Measurements from ENCODE around the gene PHTF2.
"Not testable (repeated sequence)": the region's sequence is repeated elsewhere in the genome, so short reads cannot be mapped to it uniquely, and the experiment has no call there.

Gene PHTF2

DNA sequence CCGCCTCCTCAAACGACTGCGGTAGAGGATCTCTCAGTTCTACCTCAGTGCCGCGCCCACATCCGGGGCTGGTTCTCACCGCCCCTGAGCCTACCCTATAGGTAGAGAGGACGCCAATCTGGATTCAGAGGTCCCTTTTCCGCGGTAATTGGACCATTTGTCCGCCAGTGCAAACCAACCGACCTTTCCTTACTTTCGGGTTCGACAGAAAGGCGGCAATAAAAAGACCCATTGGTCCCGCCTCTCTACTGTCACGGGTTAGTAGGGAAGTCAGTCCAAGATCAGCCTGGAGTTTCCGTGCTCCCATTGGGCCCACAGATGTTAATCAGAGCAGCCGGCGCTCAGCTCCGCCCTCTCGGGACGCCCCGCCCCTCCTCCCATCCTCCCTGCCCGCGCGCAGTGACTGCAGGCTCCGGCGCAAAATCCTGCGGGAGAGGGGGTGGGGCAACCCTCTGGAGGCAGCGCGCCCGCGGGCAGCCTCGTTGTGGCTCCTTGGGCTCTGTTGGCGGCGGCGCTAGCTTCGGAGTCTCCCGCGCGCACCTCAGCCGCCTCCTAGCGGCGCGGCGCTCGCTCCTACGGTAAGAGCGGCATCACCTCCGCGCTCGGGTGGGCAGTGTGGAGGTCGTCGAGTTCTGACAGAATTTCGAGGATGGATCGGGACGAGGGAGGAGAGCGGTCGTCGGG lies at the start of gene PHTF2, which contains the start of gene TMEM60:
Gene PHTF2 (plus strand): TSS at position 380 of the 684 bp plus-strand sequence.
Gene TMEM60 (minus strand): TSS at position 41 of the 684 bp plus-strand sequence. CDS start 4,061 bp downstream, outside the sequence.
- peak; percentile 99 for DNase-seq (ENCODE audit: low read depth in 2 of 2)

DNA sequence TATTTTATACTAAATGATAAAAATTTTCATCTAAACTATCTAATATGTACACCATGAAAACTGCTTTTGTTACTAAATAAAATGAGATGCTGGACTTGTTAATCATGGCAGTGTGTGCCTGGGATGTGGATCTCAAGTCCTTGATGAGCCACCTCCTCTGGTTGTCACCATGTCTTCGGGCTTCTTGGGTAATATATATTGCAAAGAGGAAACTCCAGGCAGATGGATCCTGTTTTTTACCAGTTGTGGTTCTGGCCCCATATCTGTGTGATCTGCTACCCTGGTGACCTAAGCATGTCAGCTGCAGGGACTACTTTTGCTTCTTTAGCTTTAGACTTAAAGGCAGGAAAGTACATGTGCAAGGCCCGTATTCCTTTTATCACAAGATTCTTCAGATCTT lies 46.6 kb upstream of the PHTF2 start:
- no peak for DNase-seq (ENCODE audit: low read depth in 2 of 2)

DNA sequence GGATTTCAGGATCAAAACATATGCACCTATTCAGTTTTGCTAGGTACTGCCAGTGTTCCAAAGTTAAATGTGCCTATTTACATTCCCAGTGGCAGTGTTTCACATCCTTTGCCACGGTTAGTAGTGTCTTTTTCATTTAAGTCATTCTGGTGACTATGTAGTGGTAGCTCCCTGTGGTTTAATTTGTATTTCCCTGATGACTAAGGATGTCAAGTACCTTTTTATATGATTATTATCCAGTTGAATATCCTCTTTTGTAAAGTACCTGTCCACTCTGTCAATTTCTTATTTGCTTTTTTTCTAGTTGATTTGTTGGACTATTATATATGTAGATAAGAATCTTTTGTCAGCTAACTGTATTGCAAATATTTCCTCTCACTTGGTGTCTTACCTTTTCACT lies 45.4 kb upstream of the PHTF2 start:
- no peak for DNase-seq (ENCODE audit: low read depth in 2 of 2)

DNA sequence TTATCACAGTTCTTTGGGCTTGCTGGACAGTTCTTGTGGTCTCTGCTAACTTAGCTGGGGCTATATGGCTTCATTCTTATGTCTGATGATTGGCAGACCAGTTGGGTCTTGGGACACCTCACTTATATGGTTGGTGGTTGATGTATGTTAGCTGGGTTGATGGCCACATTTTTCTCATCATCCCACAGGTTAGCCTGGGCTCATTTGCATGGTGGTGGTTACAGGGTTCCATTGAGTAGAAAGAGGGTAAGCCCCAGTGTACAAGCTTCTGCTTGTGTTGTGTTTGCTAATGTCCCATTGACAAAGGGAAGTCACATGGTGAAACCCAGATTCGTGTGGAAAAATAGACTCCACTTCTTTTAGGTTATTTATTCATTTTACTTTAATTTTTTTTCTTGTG lies 41.0 kb upstream of the PHTF2 start:
- DNase-seq (ENCODE audit: low read depth in 2 of 2), result no peak

DNA sequence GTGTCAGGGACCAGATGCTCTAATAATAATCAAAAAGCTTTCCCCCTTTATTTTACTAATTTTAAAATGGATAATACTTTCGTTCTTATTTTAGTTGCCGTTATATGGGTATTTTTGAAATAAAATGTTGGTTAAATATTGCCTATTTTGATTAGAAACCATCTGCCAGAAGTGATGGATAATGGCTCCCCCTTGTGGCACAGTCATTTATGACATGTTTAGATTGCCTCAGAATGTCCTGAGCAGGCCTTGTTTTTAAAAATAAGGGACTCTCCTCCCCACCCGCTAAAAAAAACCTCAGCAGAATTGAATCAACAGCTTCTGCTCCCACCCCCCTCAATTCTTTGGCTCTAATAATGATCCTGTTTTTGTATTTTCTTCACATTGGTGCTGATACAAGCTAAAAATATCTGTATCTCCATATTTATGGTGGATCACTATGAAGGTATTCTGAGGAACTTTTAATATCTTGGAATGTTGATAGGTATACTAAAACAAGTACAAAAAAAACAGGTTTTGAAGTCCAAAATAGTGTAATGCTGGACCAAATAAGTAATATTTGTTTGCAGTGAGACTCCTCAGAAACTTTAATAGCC lies 39.2 kb upstream of the PHTF2 start:
- DNase-seq (ENCODE audit: low read depth in 2 of 2), result peak in 1 of 2 experiments; percentile 17

DNA sequence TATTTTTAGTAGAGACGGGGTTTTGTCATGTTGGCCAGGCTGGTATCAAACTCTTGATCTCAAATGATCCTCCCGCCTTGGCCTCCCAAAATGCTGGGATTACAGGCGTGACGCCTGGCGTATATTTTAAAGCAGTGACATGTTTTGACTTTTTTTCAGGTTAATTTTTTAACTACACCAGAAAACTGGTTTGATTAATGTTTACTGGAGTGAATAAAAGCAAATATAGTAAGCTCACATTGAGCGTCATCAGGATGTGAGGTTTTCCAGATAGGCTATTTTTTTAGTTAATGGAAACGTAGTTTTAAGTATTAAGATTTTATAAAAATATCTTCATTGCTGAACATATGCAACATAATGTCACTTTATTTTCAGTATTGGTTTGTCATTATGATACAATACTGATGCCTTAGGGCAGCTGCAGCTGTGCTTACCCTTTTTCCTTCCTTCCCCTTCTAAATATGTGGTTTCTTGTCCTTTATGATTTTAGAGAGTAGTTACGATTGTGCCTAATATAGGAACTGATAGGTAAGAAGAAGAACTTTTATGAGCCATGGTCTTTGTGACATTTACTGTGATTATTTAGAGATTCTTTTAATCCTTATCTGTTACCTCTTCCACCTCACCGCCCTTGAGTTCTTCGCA lies 37.6 kb upstream of the PHTF2 start:
- no peak for DNase-seq (ENCODE audit: low read depth in 2 of 2)

DNA sequence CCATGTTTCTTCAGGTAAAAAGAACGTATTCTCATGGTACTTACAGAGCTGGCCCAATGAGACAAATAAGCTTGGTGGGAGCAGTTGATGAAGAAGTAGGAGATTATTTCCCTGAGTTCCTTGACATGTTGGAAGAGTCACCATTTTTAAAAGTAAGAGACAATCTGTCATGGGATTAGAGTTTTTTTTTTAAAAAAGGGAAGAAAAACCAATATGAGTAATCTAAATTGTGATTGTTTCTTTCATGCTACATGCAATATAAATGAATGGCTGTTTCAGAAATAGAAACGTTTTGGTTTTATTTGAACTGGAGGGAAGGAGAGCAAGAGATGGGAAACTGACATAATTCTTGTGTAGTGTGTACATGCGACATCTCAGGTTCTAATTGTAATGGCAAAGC lies 33.1 kb upstream of the PHTF2 start:
- DNase-seq (ENCODE audit: low read depth in 2 of 2), result no peak

DNA sequence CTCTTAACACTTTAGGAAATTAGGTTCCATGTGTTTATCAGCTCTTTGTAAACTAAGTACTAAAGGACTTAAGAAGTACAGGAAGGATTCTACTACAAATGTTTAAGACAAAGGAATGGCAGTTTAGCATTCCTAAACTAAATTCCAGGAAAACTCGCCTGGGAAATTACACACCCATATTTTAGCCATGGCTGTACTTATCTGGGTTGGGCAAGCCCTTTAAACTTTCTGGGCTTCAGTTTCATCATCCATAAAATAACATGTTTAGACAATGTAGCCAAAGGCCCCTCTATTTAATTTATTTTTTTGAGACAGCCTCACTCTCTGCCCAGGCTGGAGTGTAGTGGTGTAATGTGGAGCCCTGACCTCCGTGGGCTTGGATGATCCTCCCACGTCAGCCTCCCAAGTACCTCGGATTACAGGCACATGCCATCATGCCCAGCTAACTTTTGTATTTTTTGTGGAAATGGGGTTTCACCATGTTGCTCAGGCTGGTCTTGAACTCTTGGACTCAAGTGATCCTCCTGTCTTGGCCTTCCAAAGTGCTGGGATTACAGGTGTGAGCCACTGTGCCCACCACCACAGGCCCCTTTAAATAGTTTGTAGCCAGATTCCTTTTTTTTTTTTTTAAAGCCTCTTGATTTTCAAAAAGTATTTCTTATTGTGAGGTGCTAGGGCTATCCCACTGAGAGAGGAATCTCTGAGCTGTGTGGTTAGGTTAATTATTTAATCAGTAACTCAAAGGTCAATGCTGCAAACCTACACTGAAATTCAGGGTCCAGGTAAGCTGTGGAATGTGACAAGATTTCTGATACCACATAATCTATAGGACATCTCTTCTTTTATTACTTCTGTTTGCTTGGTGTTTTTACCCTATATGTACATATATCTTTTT lies 32.4 kb upstream of the PHTF2 start:
- DNase-seq (ENCODE audit: low read depth in 2 of 2), result peak in 1 of 2 experiments; percentile 6

DNA sequence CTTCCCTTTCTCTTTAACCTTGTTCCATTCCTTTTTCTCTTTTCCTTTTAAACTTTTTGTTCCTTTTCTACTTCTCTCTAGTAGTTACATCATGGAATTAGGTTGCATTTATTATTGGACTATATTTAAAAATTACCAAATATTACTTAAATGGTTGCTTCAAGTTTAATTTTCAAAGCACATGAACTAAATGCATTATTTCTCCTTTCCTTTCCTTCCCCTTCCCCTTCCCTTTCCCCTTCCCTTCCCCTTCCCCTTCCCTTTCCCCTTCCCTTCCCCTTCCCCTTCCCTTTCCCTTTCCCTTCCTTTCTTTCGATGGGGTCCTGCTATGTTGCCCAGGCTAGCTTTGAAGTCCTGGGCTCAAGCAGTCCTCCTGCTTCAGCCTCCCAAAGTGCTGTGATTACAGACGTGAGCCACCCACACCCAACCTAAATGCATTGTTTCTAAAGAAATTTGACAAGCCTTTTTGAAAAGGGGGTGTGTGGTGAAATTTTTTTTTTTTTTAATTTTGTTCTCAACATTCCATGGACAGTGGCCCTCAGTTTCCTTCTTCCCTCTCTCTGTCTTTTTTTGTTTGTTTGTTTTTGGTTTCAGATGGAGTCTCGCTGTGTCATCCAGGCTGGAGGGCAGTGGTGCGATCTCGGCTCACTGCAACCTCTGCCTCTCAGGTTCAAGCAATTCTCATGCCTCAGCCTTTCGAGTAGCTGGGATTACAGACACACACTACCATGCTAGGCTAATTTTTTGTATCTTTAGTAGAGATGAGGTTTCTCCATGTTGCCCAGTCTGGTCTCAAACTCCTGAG lies 31.6 kb upstream of the PHTF2 start:
- DNase-seq (ENCODE audit: low read depth in 2 of 2), result no peak

DNA sequence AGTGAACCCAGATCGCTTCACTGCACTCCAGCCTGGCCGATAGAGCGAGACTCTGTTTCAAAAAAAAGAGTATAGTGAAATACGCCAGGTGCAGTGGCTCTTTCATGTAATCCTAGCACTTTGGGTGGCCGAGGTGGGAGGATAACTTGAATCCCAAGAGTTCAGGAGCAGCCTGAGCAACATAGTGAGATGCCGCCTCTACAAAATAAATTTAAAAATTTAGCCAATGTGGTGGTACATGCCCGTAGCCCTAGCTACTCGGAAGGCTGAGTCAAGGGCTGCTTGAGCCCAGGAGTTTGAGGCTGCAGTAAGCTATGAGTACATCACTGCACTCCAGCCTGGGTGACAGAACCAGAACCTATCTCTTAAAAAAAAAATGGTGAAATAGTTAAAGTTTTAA lies 28.3 kb upstream of the PHTF2 start:
- DNase-seq (ENCODE audit: low read depth in 2 of 2), result no peak

DNA sequence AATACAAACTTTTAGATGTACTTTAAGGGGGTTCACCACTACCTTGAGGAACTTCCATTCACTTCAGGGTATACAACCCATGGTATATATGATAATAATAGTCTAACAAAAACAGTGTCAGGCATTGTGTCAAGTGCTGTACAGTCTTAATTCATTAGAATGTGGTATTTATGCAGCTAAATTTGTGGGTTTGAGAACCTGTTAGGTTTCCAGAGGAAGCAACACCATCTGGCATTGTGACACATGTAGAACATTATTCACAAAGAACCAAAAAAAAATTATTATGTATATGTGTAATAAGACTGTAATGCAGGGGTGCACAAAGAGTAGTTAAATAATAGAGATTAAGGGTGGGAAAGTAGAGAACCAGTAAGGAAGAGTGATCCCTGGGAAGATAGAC lies 26.7 kb upstream of the PHTF2 start:
- no peak for DNase-seq (ENCODE audit: low read depth in 2 of 2)

DNA sequence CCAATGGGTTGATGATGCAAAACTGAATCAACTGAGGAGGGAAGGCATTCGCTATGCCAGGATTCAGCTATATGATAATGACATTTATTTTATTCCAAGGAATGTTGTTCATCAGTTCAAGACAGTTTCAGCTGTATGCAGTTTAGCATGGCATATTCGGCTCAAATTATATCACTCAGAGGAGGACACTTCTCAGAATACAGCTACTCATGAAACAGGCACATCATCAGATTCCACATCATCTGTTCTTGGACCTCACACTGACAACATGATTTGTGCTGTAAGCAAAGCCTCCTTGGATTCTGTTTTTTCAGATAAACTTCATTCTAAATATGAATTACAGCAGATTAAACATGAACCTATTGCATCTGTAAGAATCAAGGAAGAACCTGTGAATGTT lies 20.0 kb upstream of the PHTF2 start:
- DNase-seq (ENCODE audit: low read depth in 2 of 2), result no peak

DNA sequence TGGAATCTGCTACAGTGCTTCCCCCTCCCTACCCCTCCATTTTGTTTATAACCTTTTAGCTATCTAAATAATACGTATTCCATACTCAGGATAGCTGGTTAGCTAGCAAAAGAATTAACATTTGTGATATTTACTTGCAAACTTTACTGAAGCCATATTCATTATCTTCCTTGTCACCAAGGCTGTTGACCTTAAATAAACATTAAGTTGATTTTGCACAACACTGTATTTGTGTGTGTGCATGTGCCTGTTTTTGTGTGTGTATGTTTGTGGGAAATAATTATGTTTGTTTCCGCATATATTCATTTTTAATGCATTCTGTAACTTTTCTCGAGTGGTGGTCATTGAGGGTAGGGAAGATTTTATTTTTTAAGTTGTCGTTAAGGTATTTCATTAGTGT lies 16.2 kb upstream of the PHTF2 start:
- no peak for DNase-seq (ENCODE audit: low read depth in 2 of 2)

DNA sequence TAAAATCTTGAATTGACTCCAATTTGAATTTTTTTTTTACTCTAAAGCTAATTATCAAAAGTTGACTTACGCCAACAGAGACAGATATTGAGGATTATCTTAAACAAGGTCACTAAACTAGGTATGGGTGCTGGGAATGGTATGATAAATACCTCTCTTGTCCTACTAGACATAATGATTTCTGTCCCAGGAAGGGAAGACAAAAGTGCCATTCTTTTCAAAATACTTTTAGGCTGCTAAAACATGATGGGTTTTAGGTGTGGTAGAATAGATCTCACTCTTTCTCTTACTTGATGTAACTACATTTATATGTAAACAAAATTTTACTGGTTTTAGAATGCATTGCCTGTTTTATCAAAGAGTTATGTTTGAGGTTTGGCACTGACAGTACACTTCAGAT lies 15.5 kb upstream of the PHTF2 start:
- DNase-seq (ENCODE audit: low read depth in 2 of 2), result no peak

DNA sequence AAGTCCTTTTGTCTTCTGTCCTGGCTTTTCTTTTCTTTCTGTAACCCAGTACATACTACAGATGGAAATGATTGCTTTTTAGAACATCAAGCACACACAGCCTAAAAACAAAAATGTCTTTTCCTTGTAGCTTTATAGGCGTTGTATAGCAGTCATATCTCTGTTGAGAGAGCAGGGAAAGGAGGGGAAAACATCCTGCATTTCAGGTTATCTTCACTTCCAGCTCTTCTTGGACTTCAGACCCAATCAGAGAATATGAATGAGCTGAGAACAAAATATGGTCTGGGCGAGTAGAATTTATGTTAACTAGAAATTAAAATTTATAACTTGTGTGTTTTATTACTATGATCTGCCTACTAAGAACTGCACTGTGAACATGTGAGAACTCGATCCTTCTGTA lies 15.0 kb upstream of the PHTF2 start:
- no peak for DNase-seq (ENCODE audit: low read depth in 2 of 2)

DNA sequence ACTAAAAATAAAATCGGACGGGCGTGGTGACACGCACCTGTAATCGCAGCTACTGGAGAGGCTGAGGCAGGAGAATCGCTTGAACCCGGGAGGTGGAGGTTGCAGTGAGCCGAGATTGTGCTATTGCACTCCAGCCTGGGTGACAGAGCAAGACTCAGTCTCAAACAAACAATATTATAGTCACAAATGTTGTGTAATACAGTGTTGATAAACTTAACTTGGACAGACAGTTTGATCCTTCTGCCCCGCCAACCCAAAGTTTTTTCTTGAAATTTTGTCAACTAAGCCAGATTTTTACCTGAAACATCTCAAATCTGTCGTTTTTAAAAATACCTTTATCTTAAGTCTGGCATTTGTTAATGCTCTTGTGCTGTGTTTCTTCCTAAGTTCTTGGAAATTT lies 14.1 kb upstream of the PHTF2 start:
- not testable (repeated sequence) for DNase-seq (ENCODE audit: low read depth in 2 of 2)

DNA sequence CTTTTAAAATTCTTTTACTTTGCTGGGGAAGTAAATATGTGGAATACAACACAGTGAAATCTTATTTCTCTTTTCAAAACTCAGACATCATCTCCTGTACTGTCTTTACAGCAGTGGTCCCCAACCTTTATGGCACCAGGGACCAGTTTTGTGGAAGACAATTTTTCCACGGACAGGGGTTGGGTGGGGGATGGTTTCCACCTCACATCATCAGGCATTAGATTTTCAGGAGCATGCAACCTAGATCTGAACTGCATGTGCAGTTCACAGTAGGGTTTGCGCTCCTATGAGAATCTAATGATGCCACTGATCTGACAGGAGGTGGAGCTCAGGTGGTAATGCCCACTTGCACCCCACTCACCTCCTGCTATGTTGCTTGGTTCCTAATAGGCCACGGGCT lies 12.6 kb upstream of the PHTF2 start:
- DNase-seq (ENCODE audit: low read depth in 2 of 2), result no peak

DNA sequence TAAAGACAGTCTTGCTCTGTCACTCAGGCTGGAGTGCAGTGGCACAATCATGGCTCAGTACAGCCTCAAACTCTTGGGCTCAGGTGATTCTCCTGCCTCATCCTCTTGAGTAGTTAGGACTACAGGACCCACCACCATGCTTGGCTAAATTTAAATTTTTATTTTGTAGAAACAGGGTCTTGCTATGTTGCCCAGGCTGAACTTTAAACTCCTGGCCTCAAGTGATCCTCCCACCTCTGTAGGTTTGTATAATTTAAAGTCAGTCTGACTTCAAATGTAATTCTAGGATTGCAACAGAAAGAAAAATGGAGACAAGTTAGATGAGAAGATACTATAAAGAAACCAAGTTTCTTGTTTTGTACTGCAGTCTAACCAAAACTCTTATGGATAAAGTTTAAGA lies 11.8 kb upstream of the PHTF2 start:
- no peak for DNase-seq (ENCODE audit: low read depth in 2 of 2)

DNA sequence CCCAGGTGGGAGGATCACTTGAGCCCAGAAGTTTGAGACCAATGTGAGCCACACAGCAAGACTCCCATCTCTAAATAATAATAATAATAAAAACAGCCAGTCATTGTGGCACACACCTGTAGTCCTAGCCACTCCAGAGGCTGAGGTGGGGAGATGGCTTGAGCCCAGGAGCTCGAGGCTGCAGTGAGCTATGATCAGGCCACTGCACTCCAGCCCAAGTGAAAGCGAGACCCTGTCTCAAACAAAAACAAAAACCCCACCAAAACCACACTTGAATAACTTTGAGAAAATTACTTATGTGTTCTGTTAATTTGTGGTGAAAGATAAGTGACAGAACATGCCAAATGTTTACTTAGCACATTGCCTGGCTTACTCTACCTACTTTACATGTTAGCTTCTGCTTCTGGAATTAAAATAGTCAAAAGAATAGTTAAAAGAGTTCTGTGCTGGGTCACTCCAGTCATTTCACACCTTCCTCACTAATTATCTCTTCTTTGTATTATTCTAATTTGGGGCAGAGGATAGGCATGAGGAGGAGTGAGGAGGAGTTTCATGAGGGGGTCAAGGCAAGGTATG lies 10.2 kb upstream of the PHTF2 start:
- DNase-seq (ENCODE audit: low read depth in 2 of 2), result no peak

DNA sequence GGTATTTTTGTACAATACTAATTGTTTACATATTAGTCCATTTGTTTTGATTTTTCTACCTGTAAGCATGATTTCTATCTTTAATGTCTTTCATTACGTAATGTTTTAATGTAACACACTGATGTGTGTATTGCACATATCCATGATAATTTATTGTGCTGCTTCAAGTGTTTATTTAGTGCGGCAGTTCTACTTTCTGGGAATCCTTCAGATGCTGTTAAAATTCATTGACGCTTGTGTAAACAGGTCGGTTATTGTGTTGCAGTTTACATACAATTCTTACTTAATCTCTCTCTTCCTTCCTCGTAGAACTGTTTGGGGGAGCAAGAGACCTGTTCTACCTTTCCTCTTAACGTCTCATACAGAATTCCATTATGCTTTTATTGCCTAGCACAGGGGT lies 7.2 kb upstream of the PHTF2 start:
- DNase-seq (ENCODE audit: low read depth in 2 of 2), result no peak

DNA sequence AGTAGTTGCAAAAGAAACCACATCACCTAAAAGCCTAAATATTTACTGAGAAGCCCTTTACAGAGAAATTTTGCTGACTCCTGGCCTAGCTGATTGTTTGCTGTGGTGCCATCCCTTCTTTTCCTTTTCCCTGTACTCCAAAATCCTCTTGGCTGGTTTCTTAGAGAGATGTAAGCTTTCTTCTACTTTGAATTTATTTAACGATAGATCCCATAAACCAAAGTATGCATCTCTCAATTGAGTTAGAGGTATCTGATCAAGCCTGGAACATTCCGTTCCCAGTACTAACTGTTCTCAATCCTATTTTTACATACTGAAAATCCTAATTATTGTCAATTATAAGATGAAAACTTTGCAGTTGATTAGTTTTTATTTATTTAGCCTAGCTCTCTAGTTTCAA lies 6.6 kb upstream of the PHTF2 start:
- DNase-seq (ENCODE audit: low read depth in 2 of 2), result no peak
